K562 (cell line): ENCODE data around the gene RNF4. TPM values are rescaled to one million over a fixed set of nuclear protein-coding genes. Genes with fewer than 3 reads are reported as not detected.
"Not testable (repeated sequence)": the region's sequence is repeated elsewhere in the genome, so short reads cannot be mapped to it uniquely, and the experiment has no call there.

Source experiments
- ATAC-seq: fragments of 200-7000 bp; cut with Tn5 transposase; 3 replicates; pipeline ENCODE4 v1.9.1; 2020; ENCODE audit warnings: moderate library complexity
- BruUV-seq: library from RNA; stranded (reverse); fragments of 400-500 nt; replicated peaks from 2 replicates; lab custom pipeline; 2021; lab: Mats Ljungman, UMichigan
- CTCF ChIA-PET: fragments of 300-600 bp; formaldehyde crosslinking; extraction: SDS; loops from one replicate; lab custom pipeline; 2021; ENCODE audit warnings: low intra/inter-chr PET ratio; lab: Yijun Ruan, JAX
- POLR2A ChIA-PET: fragments of 300-600, 350-650 bp; sonication (Branson Sonifier 250); formaldehyde crosslinking; extraction: SDS; loops from one replicate; lab custom pipeline; 2021; ENCODE audit warnings: antibody characterized with exemption, inconsistent platforms; lab: Yijun Ruan, JAX
- DNase-seq, 4 experiments: peaks; one replicate each; pipeline versions ENCODE4 v3.0.0 to v3.0.0-alpha.2; 2011 to 2018; ENCODE audit warnings: low spot score in 3 of 4, mixed read lengths in 3 of 4; ENCODE audit errors: extremely low read depth in 1 of 4
- FAIRE-seq: peaks from 2 replicates; lab custom pipeline; 2011; peaks lifted over from hg19 to GRCh38; lab: Jason Lieb, UNC
- H2AFZ ChIP-seq: 2 replicates; pipeline ENCODE4 v1.6.0; 2011; ENCODE audit warnings: low read depth, low read length, control low read depth, inconsistent platforms
- H3K27ac ChIP-seq: fragments of 200-600 bp; 3 replicates; pipeline ENCODE4 v1.8.0; 2011; ENCODE audit warnings: low read depth, mild to moderate bottlenecking, control low read depth, inconsistent platforms, low read length, moderate library complexity, mixed read lengths; ENCODE audit errors: extremely low read depth
- H3K27me3 ChIP-seq, 2 experiments: fragments of 300-600 bp in 1 of 2; 2 replicates in 1 of 2; 3 replicates in 1 of 2; pipeline versions ENCODE4 v1.6.0 to v1.8.0; 2011; ENCODE audit warnings: inconsistent platforms in 2 of 2, low read length in 2 of 2, mild to moderate bottlenecking in 1 of 2, mixed read lengths in 1 of 2, moderate library complexity in 1 of 2; ENCODE audit not compliant: control insufficient read depth in 2 of 2, insufficient read depth in 2 of 2
- H3K36me3 ChIP-seq: fragments of 300-600 bp; 3 replicates; pipeline ENCODE4 v1.8.0; 2011; ENCODE audit warnings: mild to moderate bottlenecking, low read length, inconsistent platforms; ENCODE audit not compliant: control insufficient read depth, insufficient read depth
- H3K4me1 ChIP-seq, 2 experiments: fragments of 200-600 bp in 1 of 2; replicated peaks in 1 of 2; 2 replicates in 1 of 2; 3 replicates in 1 of 2; pipeline versions ENCODE4 v1.5.1 to v1.8.0; 2011; ENCODE audit warnings: inconsistent platforms in 2 of 2, low read length in 2 of 2, mild to moderate bottlenecking in 1 of 2, mixed read lengths in 1 of 2, moderate library complexity in 1 of 2; ENCODE audit not compliant: control insufficient read depth in 2 of 2, insufficient read depth in 2 of 2
- H3K4me2 ChIP-seq: 2 replicates; pipeline ENCODE4 v1.6.1; 2011; ENCODE audit warnings: low read length, control low read depth, inconsistent platforms, mixed read lengths; ENCODE audit not compliant: insufficient read depth
- H3K4me3 ChIP-seq: fragments of 200-600 bp; sonication (generic), shearing (Covaris generic); 2 replicates; pipeline ENCODE4 v1.5.1; 2016; ENCODE audit warnings: control low read depth, inconsistent platforms
- H3K79me2 ChIP-seq: fragments of 200-600 bp; 3 replicates; pipeline ENCODE4 v1.8.0; 2011; ENCODE audit warnings: low read length, inconsistent platforms; ENCODE audit not compliant: control insufficient read depth, insufficient read depth
- H3K9ac ChIP-seq, 2 experiments: 2 replicates each; pipeline versions ENCODE4 v1.6.0 to v1.6.1; 2011; ENCODE audit warnings: low read depth in 2 of 2, low read length in 2 of 2, control low read depth in 1 of 2, inconsistent platforms in 1 of 2, mild to moderate bottlenecking in 1 of 2, mixed read lengths in 1 of 2; ENCODE audit not compliant: insufficient read depth in 1 of 2
- H3K9me1 ChIP-seq: one replicate; pipeline ENCODE4 v1.6.0; 2011; ENCODE audit warnings: inconsistent platforms, mild to moderate bottlenecking, low read length, moderate library complexity; ENCODE audit not compliant: control insufficient read depth, insufficient read depth
- H3K9me3 ChIP-seq: replicated peaks from 2 replicates; pipeline ENCODE4 v1.5.1; 2011; ENCODE audit warnings: low read depth, low read length, inconsistent platforms; ENCODE audit not compliant: control insufficient read depth, insufficient read depth
- H4K20me1 ChIP-seq: replicated peaks from 2 replicates; pipeline ENCODE4 v1.6.1; 2011; ENCODE audit warnings: low read length, inconsistent platforms, mixed read lengths; ENCODE audit not compliant: control insufficient read depth, insufficient read depth
- CBX8 ChIP-seq: fragments of 200-600 bp; sonication (generic); IDR thresholded peaks from 2 replicates; pipeline ENCODE4 v1.6.1; 2012; ENCODE audit warnings: borderline replicate concordance, mixed run types, low read depth, mild to moderate bottlenecking, moderate library complexity, mixed read lengths, low read length, control low read depth, inconsistent platforms; ENCODE audit not compliant: poor library complexity, severe bottlenecking; ENCODE audit errors: extremely low read depth
- CEBPB ChIP-seq: fragments of 450-650 bp; IDR thresholded peaks from 2 replicates; pipeline ENCODE4 v1.6.1; 2016; ENCODE audit warnings: missing genetic modification characterization, missing compliant biosample characterization
- CEBPG ChIP-seq, 3 experiments: fragments of 200-800 bp in 1 of 3; sonication (Bioruptor generic) in 1 of 3; sonication (generic) in 1 of 3; formaldehyde crosslinking in 1 of 3; IDR thresholded peaks in 2 of 3; conservative IDR thresholded peaks in 1 of 3; 2 replicates each; pipeline versions ENCODE4 v1.6.1 to v1.8.0; 2016 to 2022; ENCODE audit warnings: missing compliant biosample characterization in 2 of 3, missing genetic modification characterization in 2 of 3, mild to moderate bottlenecking in 1 of 3, missing genetic modification reagents in 1 of 3
- ELF4 ChIP-seq: fragments of 450-650 bp; formaldehyde crosslinking; IDR thresholded peaks from 2 replicates; pipeline ENCODE4 v1.4.0; 2022; ENCODE audit warnings: missing genetic modification characterization
- KAT7 ChIP-seq: sonication (generic); formaldehyde crosslinking; IDR thresholded peaks from 2 replicates; pipeline ENCODE4 v1.8.0; 2022; ENCODE audit warnings: missing genetic modification reagents, mild to moderate bottlenecking, borderline replicate concordance
- MXI1 ChIP-seq: IDR thresholded peaks from 2 replicates; pipeline ENCODE4 v1.6.1; 2011; ENCODE audit warnings: low read depth, mild to moderate bottlenecking, improper control_type of control experiment, low read length
- RBM22 ChIP-seq: fragments of 200-400 bp; formaldehyde crosslinking; IDR thresholded peaks from 2 replicates; pipeline ENCODE4 v1.6.1; 2018; ENCODE audit warnings: low read length, low read depth; ENCODE audit not compliant: poor library complexity, severe bottlenecking
- RCOR1 ChIP-seq, 2 experiments: IDR thresholded peaks; 2 replicates each; pipeline ENCODE4 v1.6.1; 2012; ENCODE audit warnings: low read depth in 2 of 2, low read length in 2 of 2, borderline replicate concordance in 1 of 2, improper control_type of control experiment in 1 of 2
- SMARCA5 ChIP-seq: fragments of 450-650 bp; IDR thresholded peaks from 2 replicates; pipeline ENCODE4 v1.6.1; 2016
- TAF1 ChIP-seq: IDR thresholded peaks from 2 replicates; pipeline ENCODE4 v1.6.1; 2011; ENCODE audit warnings: mild to moderate bottlenecking, low read length, moderate library complexity; ENCODE audit not compliant: insufficient read depth, control insufficient read depth, severe bottlenecking; ENCODE audit errors: extremely low read depth
- WGBS: fragments of 100-300 bp; shearing (Covaris generic); methylation state at CpG from one replicate; pipeline ENCODE4 v1.1.6; 2016; ENCODE audit warnings: low coverage, mixed read lengths; ENCODE audit not compliant: insufficient coverage; ENCODE audit errors: missing lambda C conversion rate; 5-methylcytosine and 5-hydroxymethylcytosine counted together
- in situ Hi-C: fragments of 300-500 bp; cut with MboI; formaldehyde crosslinking; loops from 4 replicates; pipeline ENCODE4 v1.15.0; 2018; ENCODE audit warnings: inconsistent platforms, mixed read lengths
- intact Hi-C: fragments of 100-400 bp; cut with micrococcal nuclease; formaldehyde crosslinking; loops from 2 replicates; pipeline ENCODE4 v1.14.2; 2022
- polyA plus RNA-seq, 8 experiments: library from polyadenylated mRNA; depleted of rRNA in 4 of 8; stranded (reverse) in 5 of 8; unstranded in 3 of 8; fragments of >200 nt; fragmentation: Nextera tagmentation in 2 of 8; fragmentation: Illumina TruSeq in 1 of 8; extraction: Ambion mirVana in 2 of 8; extraction: Trizol in 1 of 8; gene quantifications; 2 replicates each; pipeline versions ENCODE4 v1.2.1 to v1.2.3, GENCODE V29; 2011 to 2014; ENCODE audit warnings: inconsistent platforms in 1 of 8, missing spikeins in 1 of 8
- total RNA-seq, 7 experiments: library from RNA; depleted of rRNA in 6 of 7; stranded (reverse); fragments of >200 nt in 6 of 7; fragmentation: Illumina TruSeq in 2 of 7; extraction: Trizol in 2 of 7; gene quantifications; 2 replicates each; pipeline versions ENCODE4 v1.2.1 to v1.2.3, GENCODE V29; 2011 to 2021; ENCODE audit warnings: low replicate concordance in 1 of 7

Gene RNF4
- total and polyA plus RNA-seq, 9 of the 15 experiments (the other 6 are each of a cell fraction or from before 2014, with no cell fraction given), result 19.2 to 59.3 (median 44.8) TPM

DNA sequence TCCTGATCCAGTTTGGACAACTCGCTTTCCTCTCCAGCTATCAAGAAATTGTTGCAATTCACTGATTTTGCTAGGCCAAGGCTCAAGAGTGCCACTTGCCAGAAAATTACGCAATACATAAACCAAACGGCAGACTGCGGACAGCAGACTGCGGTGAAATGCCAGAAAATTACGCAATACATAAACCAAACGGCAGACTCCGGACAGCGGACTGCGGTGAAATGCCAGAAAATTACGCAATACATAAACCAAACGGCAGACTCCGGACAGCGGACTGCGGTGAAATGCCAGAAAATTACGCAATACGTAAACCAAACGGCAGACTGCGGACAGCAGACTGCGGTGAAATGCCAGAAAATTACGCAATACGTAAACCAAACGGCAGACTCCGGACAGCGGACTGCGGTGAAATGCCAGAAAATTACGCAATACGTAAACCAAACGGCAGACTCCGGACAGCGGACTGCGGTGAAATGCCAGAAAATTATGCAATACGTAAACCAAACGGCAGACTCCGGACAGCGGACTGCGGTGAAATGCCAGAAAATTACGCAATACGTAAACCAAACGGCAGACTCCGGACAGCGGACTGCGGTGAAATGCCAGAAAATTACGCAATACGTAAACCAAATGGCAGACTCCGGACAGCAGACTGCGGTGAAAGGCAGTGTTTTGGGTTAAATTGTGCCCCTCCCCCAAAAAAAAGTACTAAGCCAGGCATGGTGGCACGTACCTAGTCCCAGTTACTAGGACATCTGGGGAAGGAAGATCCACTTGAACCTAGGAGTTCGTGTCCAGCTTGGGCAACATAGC is 38.8 kb upstream of the RNF4 start:
- H3K27me3 ChIP-seq, H3K9ac ChIP-seq, ATAC-seq, H3K4me2 ChIP-seq, in situ Hi-C loops, H3K4me3 ChIP-seq, H3K9me3 ChIP-seq, H3K36me3 ChIP-seq, CTCF ChIA-PET, H4K20me1 ChIP-seq, POLR2A ChIA-PET, H3K9me1 ChIP-seq, BruUV-seq, DNase-seq, H2AFZ ChIP-seq, H3K27ac ChIP-seq, H3K79me2 ChIP-seq, intact Hi-C loops, FAIRE-seq: not testable (repeated sequence)
- WGBS, result 75% methylated on average over 17 of the region's 49 CpGs
- H3K4me1 ChIP-seq, result peaks cover 14 to 50% of the 10 kb centered on the region in 2 experiments
- peak; percentile 83 for TF ChIP-seq CEBPB (tag)
- TF ChIP-seq CEBPG (CRISPR knock-in tag; IDR thresholded peaks at IDR 0.05), result peak; percentile 84
- peak; percentile 82 to 84 for TF ChIP-seq CEBPG (tag; conservative IDR thresholded peaks at IDR 0.05 in 1 of 2, IDR thresholded peaks at IDR 0.05 in 1 of 2)

DNA sequence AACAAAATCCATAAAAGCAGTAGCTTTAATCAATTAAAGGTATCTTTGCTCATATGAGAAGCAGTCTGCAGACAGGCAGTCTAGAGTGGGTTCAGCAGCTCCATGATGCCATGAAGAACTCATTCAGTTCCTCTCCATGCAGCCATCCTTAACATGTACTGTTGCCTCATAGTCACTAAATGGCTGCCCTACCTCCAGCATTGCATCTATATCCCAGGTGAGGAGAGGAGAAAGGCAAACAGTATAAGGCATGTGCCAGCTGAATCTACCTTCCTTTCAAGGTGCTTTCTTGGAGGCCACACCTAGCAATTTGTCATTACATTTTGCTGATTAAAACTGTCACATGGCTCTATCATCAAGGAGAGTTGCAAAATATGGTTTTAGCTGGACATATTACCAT is 36.9 kb upstream of the RNF4 start:
- no peak overlapping the region for H3K4me2 ChIP-seq
- no peak overlapping the region for H3K9ac ChIP-seq
- in situ Hi-C loops (no loop called here), intact Hi-C loops (no loop called here)
- ATAC-seq (no peak), DNase-seq (no peak), FAIRE-seq (peak; percentile 42)
- H3K27me3 ChIP-seq, result no peaks in the 10 kb centered on the region
- H3K4me3 ChIP-seq, result no peak overlapping the region
- no peaks in the 10 kb centered on the region for H3K9me3 ChIP-seq
- BruUV-seq, result no TSS peak
- peaks cover 14 to 42% of the 10 kb centered on the region in 2 experiments for H3K4me1 ChIP-seq
- H2AFZ ChIP-seq, result no peak overlapping the region
- H3K36me3 ChIP-seq, result no peaks in the 10 kb centered on the region
- no peaks in the 10 kb centered on the region for H4K20me1 ChIP-seq
- H3K27ac ChIP-seq, result no peak overlapping the region
- H3K79me2 ChIP-seq, result no peaks in the 10 kb centered on the region
- ChIA-PET CTCF (no interaction called here), POLR2A (interaction anchor here (0.5 to 1.5 kb wide), 4 partner anchors 10 to 26 kb away, joined by 3 to 4 read pairs (median 3); no protein-coding TSS in a partner anchor)
- H3K9me1 ChIP-seq, result no peaks in the 10 kb centered on the region
- TF ChIP-seq SMARCA5, result peak; percentile 89
- no peak for TF ChIP-seq CBX8
- peak in 1 of 2 experiments; percentile 60; a peak in 1 of 4 replicates for TF ChIP-seq RCOR1 (IDR thresholded peaks at IDR 0.05; ENCODE audit: borderline replicate concordance in 1 of 2, low read depth in 2 of 2, low read length in 2 of 2)
- TF ChIP-seq ELF4 (CRISPR knock-in tag), result no peak
- no peak for TF ChIP-seq KAT7 (CRISPR knock-in tag)
- no peak for TF ChIP-seq MXI1
- no peak for TF ChIP-seq TAF1
- TF ChIP-seq RBM22, result no peak
